HCEC 1CT (cell line): ENCODE results near the gene EDEM3.

Source experiments
- DNase-seq: peaks from one replicate; pipeline ENCODE4 v3.0.0-alpha.2; 2017

Gene EDEM3

DNA sequence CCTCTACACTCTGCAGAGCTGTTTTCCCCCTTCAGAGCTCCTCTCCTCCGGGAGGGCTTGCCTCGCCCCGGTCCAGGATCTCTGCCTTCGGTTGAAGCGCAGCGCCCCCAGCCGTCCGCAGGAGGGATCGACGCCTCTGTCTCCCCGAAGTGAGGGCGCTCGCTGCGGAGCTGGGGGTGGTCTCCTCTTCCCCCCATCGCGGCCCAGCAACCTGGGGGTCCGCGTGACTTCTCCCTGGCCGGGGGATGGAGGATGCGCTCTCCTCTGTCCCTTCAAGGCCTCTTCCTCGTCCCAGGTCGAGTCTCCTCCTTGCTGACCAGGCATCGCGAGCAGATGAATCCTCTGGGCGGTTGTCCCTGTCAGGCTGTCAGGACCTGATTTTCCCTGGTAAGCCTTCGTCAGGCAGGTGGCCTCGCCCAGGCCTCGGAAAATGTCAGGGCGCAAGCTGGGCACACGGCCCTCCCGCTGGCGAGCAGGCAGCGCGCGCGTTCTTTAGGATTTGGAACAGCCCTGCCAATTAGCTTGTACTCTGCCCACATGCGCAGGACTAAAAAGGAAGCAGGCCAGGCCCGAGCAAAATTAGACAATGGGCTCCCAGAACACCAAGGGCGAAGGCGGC, 90.5 kb downstream of the EDEM3 start:
- peak; percentile 43 for DNase-seq

DNA sequence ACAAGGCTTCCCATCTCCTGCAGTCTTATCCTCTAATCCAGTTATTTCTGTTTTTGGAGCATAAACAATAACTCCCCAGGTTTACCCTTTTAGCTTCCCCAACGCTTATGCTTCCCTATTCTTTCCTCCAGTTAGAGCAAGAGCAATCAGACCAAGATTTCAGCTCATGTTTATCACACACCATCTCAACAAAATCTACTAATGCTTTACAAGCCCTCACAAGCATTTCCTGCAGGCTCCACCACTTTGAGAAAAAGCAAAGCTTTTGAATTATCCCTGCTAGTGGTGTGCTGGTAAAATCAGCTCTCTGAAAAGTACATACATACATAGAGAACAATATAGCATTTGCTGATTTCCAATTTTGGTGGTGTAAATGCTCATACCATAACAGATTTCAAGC, 92.9 kb downstream of the EDEM3 start:
- no peak for DNase-seq

GRCh38 chr1:184660462-184661191, 94.0 kb downstream of the EDEM3 start:
- no peak for DNase-seq

- DNase-seq = no peak
Observed at GRCh38 chr1:184658055-184658454, 96.6 kb downstream of the EDEM3 start.

DNA sequence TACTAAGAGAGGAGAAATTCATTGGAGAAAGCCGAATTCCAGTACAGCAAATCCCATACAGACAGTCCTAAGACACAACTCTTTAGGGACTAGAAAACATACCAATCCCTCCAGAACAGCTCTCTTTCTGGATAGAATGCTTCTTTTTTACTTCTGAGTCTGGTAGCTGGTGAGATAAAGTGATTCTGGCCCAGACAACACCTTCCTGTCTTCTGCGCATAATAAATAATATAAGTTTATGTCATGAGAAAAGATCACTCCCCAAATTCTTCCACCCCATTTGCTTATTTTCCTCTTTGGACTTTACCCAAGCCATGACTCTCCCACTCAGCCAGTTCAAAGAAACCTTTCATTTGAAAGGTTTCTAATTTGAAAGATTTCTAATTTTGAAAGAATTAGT, 98.4 kb downstream of the EDEM3 start:
- no peak for DNase-seq

GRCh38 chr1:184655185-184655584, 99.5 kb downstream of the EDEM3 start:
- DNase-seq = no peak

GRCh38 chr1:184650177-184650866, 104.3 kb downstream of the EDEM3 start:
- no peak for DNase-seq

DNA sequence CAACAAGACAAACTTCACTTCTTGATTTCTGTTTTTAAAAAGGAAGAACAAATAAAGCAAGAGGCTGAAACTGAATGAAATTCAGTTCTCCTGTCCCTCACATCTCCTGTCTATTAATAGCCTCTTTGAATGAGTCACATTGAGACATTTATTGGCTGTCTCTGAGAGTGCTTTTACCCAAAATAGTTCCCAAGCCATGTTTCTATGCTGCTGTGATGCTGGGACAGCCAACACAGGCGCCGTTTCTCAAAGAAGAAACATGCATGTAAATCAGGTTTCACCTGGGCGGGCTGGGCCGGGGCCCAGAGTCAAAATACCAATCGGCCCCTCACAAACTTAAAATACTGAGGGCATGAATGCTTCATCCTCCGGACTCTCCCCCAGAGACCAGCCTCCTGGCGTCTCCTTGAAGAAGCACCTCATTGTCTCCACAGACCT, 105.2 kb downstream of the EDEM3 start:
- no peak for DNase-seq

- no peak for DNase-seq
Observed at GRCh38 chr1:184648856-184649201, 105.8 kb downstream of the EDEM3 start.

DNA sequence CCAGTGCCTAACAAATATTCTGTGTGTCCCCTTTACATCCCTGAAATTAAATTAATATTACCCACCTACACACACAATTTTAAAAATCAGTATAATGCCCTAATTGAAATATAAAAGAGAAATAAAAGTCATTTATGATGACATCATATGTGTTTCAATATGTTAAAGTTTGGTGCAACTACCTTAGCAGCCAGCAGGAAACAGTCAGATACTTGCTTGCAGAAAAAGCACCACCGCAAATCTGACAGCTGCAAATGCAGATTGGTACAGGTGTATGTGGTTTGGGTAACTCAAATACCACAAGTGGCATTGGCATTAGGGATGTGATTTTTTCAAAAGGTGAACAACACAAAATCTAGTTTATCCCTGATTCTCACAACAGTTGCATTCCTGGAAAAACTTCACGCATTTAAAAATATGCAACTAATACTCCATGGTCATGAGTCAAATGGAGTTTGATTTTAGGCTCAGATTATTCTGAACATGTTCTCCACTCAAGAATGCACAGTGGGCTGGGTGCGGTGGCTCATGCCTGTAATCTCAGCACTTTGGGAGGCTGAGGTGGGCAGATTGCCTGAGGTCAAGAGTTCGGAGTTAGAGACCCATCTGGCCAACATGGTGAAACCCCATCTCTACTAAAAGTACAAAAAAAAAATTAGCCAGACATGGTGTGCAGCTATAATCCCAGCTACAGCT, 106.3 kb downstream of the EDEM3 start:
- DNase-seq = no peak

DNA sequence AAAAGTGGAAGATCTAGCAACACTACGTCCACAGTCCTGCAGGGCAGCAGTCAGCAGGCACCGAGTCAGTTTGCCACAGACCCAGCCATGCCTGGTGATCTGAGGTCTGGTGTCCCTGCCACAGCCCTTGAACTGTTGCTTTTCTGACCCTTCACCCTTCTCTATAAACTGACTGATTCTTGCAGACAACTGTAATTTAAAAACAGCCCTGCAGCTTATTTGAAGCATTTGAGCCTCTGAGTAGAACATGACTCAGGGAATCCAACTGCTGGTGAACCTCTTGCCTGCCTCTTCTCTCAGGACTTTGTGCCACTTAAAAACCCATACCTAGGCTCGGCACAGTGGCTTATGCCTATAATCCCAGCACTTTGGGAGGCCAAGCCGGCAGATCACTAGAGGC, 107.2 kb downstream of the EDEM3 start:
- no peak for DNase-seq

DNA sequence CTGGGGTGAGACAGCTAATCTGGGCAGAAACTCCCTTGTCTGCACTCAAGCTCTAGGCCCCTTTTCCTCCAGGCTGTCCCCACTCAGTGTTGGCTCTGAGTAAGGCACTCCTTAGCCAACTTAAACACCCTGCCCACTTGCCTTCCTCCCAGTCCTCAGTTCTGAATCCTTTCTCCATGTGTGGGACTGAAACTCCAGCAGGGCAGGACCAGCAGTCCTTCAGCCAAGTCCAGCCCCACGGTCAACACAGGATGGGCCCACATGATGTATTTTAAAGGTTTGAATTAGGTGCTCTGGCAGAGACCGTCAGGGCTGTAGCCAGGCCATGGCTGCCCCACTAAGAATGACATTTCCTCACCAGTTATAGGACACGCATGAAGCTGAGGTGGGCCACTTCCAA, 107.8 kb downstream of the EDEM3 start:
- no peak for DNase-seq

DNA sequence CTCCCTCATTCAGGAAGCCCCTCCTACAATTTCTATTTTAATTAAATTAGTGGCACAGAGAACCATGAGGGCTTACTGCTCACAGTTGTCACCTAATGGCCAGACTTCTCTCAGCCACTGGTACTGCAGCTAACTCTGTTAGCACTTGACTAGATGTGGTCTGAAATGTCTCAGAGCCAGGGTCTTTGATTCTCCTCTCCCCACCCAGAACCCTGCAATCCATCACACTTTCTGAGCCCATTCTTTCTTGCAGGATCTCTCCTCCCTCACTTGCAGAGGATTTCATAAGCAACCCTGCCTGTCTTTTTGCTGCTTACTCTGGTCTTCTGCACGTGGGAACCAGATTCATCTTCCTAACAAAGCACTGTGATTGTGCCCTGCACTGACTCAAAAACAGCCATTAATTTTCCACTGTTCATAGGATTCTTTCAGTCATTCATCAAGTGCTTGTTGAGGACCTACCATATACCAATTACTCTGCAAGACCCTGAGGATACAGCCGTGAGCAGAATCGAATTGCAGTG, 108.4 kb downstream of the EDEM3 start:
- no peak for DNase-seq

- DNase-seq = no peak
Observed at GRCh38 chr1:184644771-184645170, 109.9 kb downstream of the EDEM3 start.

DNA sequence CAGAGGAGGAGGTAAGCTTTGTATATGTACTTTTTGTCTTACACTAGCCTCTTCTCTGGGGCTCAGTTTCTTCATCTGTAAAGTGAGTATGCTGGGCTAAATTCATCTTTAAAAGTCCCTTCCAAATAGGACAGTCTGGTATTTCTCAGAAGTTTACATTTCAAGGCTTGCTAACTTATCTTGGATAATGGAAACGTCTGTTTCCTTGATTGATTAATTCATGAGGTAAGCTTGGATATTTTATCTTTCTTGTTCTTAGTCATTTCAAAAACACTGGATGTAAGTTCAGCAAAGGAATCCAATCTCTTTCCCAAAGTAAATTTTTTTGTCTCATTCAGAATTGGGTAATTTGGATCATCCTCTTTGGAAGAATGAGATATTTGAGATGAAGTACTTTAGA, 111.0 kb downstream of the EDEM3 start:
- no peak for DNase-seq

GRCh38 chr1:184641894-184642293, 112.8 kb downstream of the EDEM3 start:
- no peak for DNase-seq

DNA sequence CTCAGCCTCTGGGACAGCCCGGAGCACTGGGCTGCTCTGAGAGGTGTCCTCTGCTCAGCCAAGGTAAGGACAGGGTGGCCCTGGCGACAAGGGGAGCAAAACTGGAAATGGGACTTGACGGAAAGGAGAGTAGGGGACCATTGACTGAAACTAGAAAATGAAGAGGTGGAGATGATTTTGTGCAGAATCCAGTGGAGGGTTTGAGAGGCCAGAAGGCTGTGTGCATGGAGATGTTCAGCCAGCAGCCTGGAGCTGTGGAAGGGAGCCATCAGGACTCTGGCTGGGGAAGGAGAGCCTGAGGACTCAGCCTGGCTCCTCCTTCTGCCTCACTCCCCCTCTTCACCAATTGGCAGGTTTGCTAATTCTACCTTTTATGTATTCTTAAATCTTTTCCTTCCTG, 114.2 kb downstream of the EDEM3 start:
- no peak for DNase-seq
